ENCODE data around the gene CDH6.

CDH6 gene

DNA sequence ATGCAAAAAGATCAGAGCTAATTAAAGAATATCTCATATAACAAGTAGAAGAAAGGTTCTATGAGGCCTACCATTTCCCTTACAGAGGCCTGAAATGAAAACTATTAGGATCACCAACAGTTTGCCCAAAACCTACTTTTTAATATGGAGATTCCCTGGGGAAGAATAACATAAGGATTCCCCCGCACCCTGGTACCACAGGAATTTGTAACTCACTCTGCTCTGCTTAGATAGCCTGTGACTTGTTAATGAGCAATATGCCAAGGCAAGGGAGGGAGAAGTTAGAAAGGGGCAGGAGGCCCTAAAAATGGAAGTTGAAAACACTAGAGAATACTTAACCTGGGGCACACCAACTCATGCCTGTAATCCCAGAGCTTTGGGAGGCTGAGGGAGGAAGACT, 107.0 kb downstream of the CDH6 start:
- Mint-ChIP-seq H3K4me3 (no peak overlapping the region), H3K36me3 (ENCODE audit: low read depth) (no peaks in the 10 kb centered on the region), H3K4me1 (ENCODE audit: low read depth) (no peaks in the 10 kb centered on the region), H3K27ac (no peak overlapping the region), H3K27me3 (ENCODE audit: low read depth) (no peaks in the 10 kb centered on the region), H3K9me3 (no peaks in the 10 kb centered on the region)

- Mint-ChIP-seq H3K4me1 (ENCODE audit: low read depth) (no peaks in the 10 kb centered on the region), H3K4me3 (no peak overlapping the region), H3K36me3 (ENCODE audit: low read depth) (no peaks in the 10 kb centered on the region), H3K27ac (no peak overlapping the region), H3K9me3 (no peaks in the 10 kb centered on the region), H3K27me3 (ENCODE audit: low read depth) (no peaks in the 10 kb centered on the region)
Observed at GRCh38 chr5:31301833-31302232, 108.3 kb downstream of the CDH6 start.

DNA sequence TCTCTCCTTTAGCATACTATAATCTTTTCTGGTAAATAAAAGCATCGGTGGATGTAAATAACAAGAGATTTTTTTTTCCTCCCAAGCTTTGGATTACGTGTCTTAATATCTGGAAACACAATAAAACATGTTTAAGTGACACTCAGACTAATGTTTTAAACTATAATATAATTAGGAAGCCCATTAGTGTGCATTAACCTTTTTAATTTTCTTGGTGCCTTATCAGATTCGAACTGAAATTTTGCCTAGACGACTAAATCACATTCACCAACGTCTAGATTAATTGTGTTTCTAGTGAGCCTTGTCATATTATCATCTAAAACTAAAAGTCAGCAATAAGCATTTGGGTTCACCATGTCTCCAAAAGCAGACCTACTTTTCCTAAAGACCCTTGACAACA, 110.2 kb downstream of the CDH6 start:
- no peaks in the 10 kb centered on the region for H3K27me3 Mint-ChIP-seq (ENCODE audit: low read depth)
- H3K9me3 Mint-ChIP-seq, result no peaks in the 10 kb centered on the region
- no peak overlapping the region for H3K4me3 Mint-ChIP-seq
- H3K4me1 Mint-ChIP-seq (ENCODE audit: low read depth), result no peaks in the 10 kb centered on the region
- H3K36me3 Mint-ChIP-seq (ENCODE audit: low read depth), result no peaks in the 10 kb centered on the region
- H3K27ac Mint-ChIP-seq, result no peak overlapping the region

- no peaks in the 10 kb centered on the region for H3K36me3 Mint-ChIP-seq (ENCODE audit: low read depth)
- no peaks in the 10 kb centered on the region for H3K4me1 Mint-ChIP-seq (ENCODE audit: low read depth)
- H3K4me3 Mint-ChIP-seq, result no peak overlapping the region
- H3K27ac Mint-ChIP-seq, result no peak overlapping the region
- H3K27me3 Mint-ChIP-seq (ENCODE audit: low read depth), result no peaks in the 10 kb centered on the region
- H3K9me3 Mint-ChIP-seq, result no peaks in the 10 kb centered on the region
Observed at GRCh38 chr5:31317665-31318064, 124.2 kb downstream of the CDH6 start.

DNA sequence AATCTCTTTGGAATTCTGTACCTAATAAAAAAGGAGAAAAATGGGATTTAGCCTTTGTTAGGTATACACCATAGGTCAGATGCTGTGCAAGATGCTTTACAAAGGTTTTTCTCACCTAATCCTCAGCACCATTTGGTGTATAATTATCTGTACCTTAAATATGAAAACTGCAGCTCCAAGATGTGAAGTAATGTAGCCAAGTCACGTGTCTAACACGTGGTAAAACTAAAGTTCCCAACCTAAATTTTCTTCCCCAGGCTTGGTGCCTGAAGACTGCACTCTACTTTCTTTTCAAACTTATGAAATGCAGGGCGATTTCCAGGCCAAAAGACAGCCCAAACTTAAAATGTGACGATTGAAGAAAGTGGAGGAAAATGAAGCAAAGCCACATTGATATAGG, 125.8 kb downstream of the CDH6 start:
- Mint-ChIP-seq H3K4me1 (ENCODE audit: low read depth) (no peaks in the 10 kb centered on the region), H3K4me3 (no peak overlapping the region), H3K27ac (no peak overlapping the region), H3K36me3 (ENCODE audit: low read depth) (no peaks in the 10 kb centered on the region), H3K9me3 (no peaks in the 10 kb centered on the region), H3K27me3 (ENCODE audit: low read depth) (no peaks in the 10 kb centered on the region)

DNA sequence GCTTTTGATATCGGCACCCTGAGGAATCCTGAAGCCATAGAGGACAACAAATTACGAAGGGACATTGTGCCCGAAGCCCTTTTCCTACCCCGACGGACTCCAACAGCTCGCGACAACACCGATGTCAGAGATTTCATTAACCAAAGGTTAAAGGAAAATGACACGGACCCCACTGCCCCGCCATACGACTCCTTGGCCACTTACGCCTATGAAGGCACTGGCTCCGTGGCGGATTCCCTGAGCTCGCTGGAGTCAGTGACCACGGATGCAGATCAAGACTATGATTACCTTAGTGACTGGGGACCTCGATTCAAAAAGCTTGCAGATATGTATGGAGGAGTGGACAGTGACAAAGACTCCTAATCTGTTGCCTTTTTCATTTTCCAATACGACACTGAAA, 129.5 kb downstream of the CDH6 start:
- H3K27ac Mint-ChIP-seq, result no peak overlapping the region
- no peaks in the 10 kb centered on the region for H3K9me3 Mint-ChIP-seq
- H3K4me3 Mint-ChIP-seq, result no peak overlapping the region
- H3K27me3 Mint-ChIP-seq (ENCODE audit: low read depth), result no peaks in the 10 kb centered on the region
- H3K4me1 Mint-ChIP-seq (ENCODE audit: low read depth), result no peaks in the 10 kb centered on the region
- no peaks in the 10 kb centered on the region for H3K36me3 Mint-ChIP-seq (ENCODE audit: low read depth)

DNA sequence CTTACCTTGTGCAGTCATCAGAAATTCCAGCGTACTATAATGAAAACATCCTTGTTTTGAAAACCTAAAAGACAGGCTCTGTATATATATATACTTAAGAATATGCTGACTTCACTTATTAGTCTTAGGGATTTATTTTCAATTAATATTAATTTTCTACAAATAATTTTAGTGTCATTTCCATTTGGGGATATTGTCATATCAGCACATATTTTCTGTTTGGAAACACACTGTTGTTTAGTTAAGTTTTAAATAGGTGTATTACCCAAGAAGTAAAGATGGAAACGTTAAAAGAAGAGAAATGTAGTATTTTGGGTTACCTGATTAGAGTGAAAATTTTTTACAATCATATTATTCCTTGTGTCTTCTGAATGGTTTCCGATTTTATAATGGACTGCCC, 131.4 kb downstream of the CDH6 start:
- H3K27me3 Mint-ChIP-seq (ENCODE audit: low read depth), result no peaks in the 10 kb centered on the region
- no peaks in the 10 kb centered on the region for H3K9me3 Mint-ChIP-seq
- H3K4me1 Mint-ChIP-seq (ENCODE audit: low read depth), result no peaks in the 10 kb centered on the region
- no peaks in the 10 kb centered on the region for H3K36me3 Mint-ChIP-seq (ENCODE audit: low read depth)
- no peak overlapping the region for H3K4me3 Mint-ChIP-seq
- H3K27ac Mint-ChIP-seq, result no peak overlapping the region

DNA sequence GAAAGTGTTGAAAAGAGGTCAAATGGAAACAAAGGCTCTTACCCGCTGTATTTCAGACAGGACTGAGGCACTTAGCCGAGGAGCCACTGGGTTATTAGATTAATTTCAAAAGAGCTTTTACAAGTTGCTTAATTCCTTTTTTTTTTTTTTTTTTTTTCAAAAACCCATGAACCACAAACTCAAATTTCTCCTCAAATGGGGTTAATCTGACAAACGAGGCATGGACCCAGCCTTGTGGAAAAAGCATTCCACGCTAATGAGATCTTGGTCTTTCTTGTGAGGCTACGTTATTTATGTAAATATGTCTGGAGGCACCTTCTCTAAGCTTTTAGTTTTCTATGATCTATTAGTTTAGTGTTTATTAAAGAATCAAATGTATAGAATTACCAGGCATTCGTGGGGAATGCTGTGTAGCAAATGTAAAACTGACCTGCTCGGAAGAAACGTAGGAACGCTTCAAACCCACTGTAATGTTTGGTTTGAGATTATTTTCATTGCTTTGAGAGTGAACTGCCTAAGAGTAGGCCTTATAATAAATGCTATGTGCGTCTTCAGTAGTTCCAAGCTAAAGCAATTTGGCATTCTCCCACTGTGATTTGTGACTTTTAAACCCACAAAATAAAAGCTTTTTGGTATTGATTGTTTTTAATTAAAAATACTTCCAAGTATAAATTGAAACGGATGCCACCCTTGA, 134.7 kb downstream of the CDH6 start:
- no peaks in the 10 kb centered on the region for H3K36me3 Mint-ChIP-seq (ENCODE audit: low read depth)
- H3K9me3 Mint-ChIP-seq, result no peaks in the 10 kb centered on the region
- no peaks in the 10 kb centered on the region for H3K27me3 Mint-ChIP-seq (ENCODE audit: low read depth)
- no peaks in the 10 kb centered on the region for H3K4me1 Mint-ChIP-seq (ENCODE audit: low read depth)
- H3K4me3 Mint-ChIP-seq, result no peak overlapping the region
- no peak overlapping the region for H3K27ac Mint-ChIP-seq

DNA sequence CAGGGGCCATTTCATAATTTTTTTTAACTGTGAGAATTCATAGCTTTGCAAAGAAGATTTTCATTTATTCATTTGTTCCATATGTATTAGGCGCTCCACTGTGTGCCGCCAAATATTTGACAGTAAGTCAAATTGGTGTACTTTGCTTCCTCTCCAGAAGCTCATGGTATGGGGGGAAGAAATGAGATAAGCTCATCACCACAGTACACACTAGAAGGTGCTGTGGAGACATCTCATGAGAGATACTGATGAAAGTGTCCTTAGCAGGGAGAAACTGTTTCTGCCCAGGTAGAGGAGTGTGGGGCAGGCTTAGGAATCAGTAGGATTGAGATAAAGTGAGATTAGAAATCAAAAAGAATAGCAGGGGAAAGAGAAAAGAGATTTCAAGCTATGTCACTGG, 136.2 kb downstream of the CDH6 start:
- H3K4me1 Mint-ChIP-seq (ENCODE audit: low read depth), result no peaks in the 10 kb centered on the region

DNA sequence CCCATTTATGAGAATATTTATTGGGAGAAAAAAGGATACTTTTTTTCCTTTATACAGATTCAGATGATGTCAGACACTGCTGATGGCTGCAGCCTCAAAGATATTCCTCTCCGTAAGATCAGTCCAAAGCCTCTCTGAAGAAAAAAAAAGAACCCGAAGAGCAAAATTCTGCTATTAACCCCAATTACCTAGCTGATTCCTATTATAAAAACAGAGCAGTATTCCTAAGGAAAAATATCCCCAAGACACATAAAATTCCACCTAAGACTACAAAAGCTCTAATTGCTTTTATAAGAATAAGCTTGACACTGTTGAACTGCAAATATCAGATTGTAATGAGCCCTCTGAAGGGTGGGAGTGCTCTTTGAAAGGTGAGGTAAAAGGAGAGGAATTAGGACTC, 138.7 kb downstream of the CDH6 start:
- Mint-ChIP-seq H3K4me1 (ENCODE audit: low read depth) (no peaks in the 10 kb centered on the region), H3K4me3 (no peak overlapping the region), H3K27ac (no peak overlapping the region), H3K27me3 (ENCODE audit: low read depth) (no peaks in the 10 kb centered on the region), H3K36me3 (ENCODE audit: low read depth) (no peaks in the 10 kb centered on the region), H3K9me3 (no peaks in the 10 kb centered on the region)

More for the DNA sequence above, 136.2 kb downstream of the CDH6 start:
- no peaks in the 10 kb centered on the region for H3K36me3 Mint-ChIP-seq (ENCODE audit: low read depth)
- H3K27ac Mint-ChIP-seq, result no peak overlapping the region
- no peak overlapping the region for H3K4me3 Mint-ChIP-seq
- no peaks in the 10 kb centered on the region for H3K9me3 Mint-ChIP-seq
- no peaks in the 10 kb centered on the region for H3K27me3 Mint-ChIP-seq (ENCODE audit: low read depth)

- H3K4me3 Mint-ChIP-seq, result no peak overlapping the region
- H3K27me3 Mint-ChIP-seq (ENCODE audit: low read depth), result no peaks in the 10 kb centered on the region
- H3K9me3 Mint-ChIP-seq, result no peaks in the 10 kb centered on the region
- H3K27ac Mint-ChIP-seq, result no peak overlapping the region
- H3K4me1 Mint-ChIP-seq (ENCODE audit: low read depth), result no peaks in the 10 kb centered on the region
- H3K36me3 Mint-ChIP-seq (ENCODE audit: low read depth), result no peaks in the 10 kb centered on the region
Observed at GRCh38 chr5:31333475-31333874, 140.0 kb downstream of the CDH6 start.

DNA sequence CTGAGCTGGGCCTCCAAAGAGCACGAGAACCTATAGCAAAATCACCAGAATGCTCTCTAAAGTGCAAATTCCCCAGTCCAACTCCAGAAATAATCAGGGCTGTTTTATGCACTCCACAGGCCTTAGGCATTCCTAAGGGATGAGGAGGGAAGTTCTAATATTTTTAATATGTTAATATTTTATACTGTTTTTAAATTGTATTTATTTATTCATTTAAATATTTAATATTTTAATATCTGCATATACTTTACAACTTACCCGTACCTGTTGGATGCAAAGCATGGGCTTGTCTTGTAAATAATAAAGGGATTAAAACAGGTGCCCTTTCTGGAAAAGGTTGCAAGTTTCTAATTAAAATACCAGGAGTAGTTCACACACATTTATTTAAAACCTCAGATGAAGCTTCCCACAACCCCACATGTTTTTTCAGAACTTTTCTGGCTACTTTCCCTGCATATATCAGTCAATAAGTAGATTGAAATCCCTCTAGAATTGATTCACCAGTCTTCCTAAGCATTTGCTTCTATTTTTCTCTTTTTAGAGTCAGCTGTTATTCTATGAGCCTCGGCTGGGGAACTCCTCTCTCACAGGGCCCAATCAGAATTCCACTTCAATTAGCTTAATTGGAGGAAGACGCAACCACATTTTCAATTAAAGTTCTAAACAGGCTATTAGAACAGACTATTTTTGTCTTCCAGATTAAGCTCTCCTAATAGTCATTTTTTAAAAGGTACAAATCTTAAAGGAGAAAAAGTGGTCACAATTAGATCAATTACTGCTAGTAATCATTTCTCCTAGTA, 140.8 kb downstream of the CDH6 start:
- no peaks in the 10 kb centered on the region for H3K9me3 Mint-ChIP-seq
- no peaks in the 10 kb centered on the region for H3K27me3 Mint-ChIP-seq (ENCODE audit: low read depth)
- no peak overlapping the region for H3K27ac Mint-ChIP-seq
- no peaks in the 10 kb centered on the region for H3K36me3 Mint-ChIP-seq (ENCODE audit: low read depth)
- no peaks in the 10 kb centered on the region for H3K4me1 Mint-ChIP-seq (ENCODE audit: low read depth)
- no peak overlapping the region for H3K4me3 Mint-ChIP-seq

GRCh38 chr5:31335456-31335855, 142.0 kb downstream of the CDH6 start:
- H3K9me3 Mint-ChIP-seq, result no peaks in the 10 kb centered on the region

DNA sequence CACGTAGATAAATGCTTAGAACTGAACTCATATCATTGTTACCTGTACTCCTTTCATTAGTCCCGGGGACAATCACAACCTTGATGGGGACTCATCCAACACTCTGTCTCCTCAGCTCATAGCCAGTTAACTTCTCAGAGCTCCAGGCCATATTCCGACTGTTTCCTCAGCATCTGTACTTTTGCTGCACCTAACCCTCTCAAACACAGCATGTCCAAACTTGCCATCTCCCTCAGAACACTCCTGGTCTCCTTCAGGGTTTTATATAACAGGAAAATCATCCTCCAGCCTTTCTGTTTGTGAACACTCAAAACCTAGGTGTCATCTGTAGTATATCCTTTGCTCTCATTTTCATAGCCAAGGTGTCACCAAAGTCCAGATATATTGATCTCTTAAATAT, 150.5 kb downstream of the CDH6 start:
- H3K4me3 Mint-ChIP-seq, result no peak overlapping the region
- no peak overlapping the region for H3K27ac Mint-ChIP-seq
- H3K27me3 Mint-ChIP-seq (ENCODE audit: low read depth), result no peaks in the 10 kb centered on the region
- no peaks in the 10 kb centered on the region for H3K9me3 Mint-ChIP-seq
- H3K36me3 Mint-ChIP-seq (ENCODE audit: low read depth), result no peaks in the 10 kb centered on the region
- H3K4me1 Mint-ChIP-seq (ENCODE audit: low read depth), result no peaks in the 10 kb centered on the region

More at GRCh38 chr5:31335456-31335855, 142.0 kb downstream of the CDH6 start:
- H3K4me3 Mint-ChIP-seq, result no peak overlapping the region
- no peaks in the 10 kb centered on the region for H3K36me3 Mint-ChIP-seq (ENCODE audit: low read depth)
- H3K27me3 Mint-ChIP-seq (ENCODE audit: low read depth), result no peaks in the 10 kb centered on the region
- H3K4me1 Mint-ChIP-seq (ENCODE audit: low read depth), result no peaks in the 10 kb centered on the region
- H3K27ac Mint-ChIP-seq, result no peak overlapping the region

DNA sequence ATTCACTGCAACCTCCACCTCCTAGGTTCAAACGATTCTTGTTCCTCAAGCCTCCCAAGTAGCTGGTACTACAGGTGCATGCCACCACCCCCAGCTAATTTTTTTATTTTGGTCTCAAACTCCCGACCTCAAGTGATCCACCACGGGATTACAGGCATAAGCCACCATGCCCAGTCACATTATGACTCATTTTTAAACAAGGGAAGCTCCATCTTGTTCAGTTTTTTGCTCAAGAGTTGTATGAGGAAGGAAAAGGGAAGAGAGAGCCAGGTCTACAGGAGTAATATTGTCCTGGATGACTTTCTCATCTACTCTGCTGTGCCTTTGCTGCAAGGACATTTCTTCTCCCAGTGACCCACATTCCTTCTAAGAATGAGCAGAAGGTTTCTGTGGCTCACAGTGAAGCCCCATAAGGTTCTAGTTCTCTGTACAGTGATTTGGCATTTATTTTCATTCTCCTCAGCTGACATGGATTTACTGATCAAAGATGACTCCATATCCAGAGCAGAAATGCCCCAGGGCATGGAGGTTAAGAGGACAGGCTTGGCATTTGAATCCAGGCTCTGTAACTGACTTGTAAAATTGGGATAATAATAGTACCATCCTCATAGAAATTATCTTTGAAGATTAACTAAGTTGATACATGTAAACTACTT, 153.5 kb downstream of the CDH6 start:
- Mint-ChIP-seq H3K27me3 (ENCODE audit: low read depth) (no peaks in the 10 kb centered on the region), H3K27ac (no peak overlapping the region), H3K4me1 (ENCODE audit: low read depth) (no peaks in the 10 kb centered on the region), H3K36me3 (ENCODE audit: low read depth) (no peaks in the 10 kb centered on the region), H3K9me3 (no peaks in the 10 kb centered on the region), H3K4me3 (no peak overlapping the region)
